Panc1 (cell line): Measurements from ENCODE around the gene KLHL24.

ENCODE experiments used
- CTCF ChIP-seq: fragments of 450-650 bp; IDR thresholded peaks from 2 replicates; pipeline ENCODE4 v1.5.1; 2017; ENCODE audit warnings: mild to moderate bottlenecking
- POLR2AphosphoS5 ChIP-seq: IDR thresholded peaks from 2 replicates; pipeline ENCODE4 v1.6.1; 2012; ENCODE audit warnings: mild to moderate bottlenecking, low read depth, low read length, moderate library complexity
- REST ChIP-seq, 2 experiments: IDR thresholded peaks; 2 replicates each; pipeline ENCODE4 v1.6.1; 2011 to 2012; ENCODE audit warnings: low read depth in 2 of 2, control low read depth in 1 of 2, low read length in 1 of 2, mild to moderate bottlenecking in 1 of 2, moderate library complexity in 1 of 2; ENCODE audit not compliant: insufficient read depth in 1 of 2
- SIN3A ChIP-seq: IDR thresholded peaks from 2 replicates; pipeline ENCODE4 v1.6.1; 2012; ENCODE audit warnings: low read depth, mild to moderate bottlenecking, low read length, moderate library complexity, borderline replicate concordance; ENCODE audit not compliant: insufficient read depth

- no peak for TF ChIP-seq POLR2AphosphoS5
- TF ChIP-seq SIN3A = no peak
- no peak for TF ChIP-seq CTCF
- no peak for TF ChIP-seq REST (IDR thresholded peaks at IDR 0.05; ENCODE audit: insufficient read depth in 1 of 2, low read depth in 2 of 2, low read length in 1 of 2)
Measured at GRCh38 chr3:183635107-183635430, 354 bp upstream of the KLHL24 start.
